Cortex of kidney (tissue), 1 donor: ENCODE results near the gene LHFPL6.

Experiments used
- DNase-seq: peaks from one replicate; lab custom pipeline; 2025; lab: John Stamatoyannopoulos, UW

The LHFPL6 gene

GRCh38 chr13:39297664-39298171 lies 305.3 kb downstream of the LHFPL6 start:
- DNase-seq: no peak

DNA sequence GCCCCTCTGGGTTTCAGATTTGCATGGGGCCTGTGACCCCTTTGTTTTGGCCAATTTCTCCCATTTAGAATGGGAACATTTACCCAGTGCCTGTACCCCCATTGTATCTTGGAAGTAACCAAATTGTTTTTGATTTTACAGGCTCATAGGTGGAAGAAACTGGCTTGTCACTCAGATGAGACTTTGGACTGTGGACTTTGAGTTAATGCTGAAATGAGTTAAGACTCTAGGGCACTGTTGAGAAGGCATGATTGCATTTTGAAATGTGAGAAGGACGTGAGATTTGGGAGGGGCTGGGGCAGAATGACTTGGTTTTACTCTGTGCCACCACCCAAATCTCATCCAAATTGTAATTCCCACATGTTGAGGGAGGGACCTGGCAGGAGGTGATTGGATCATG lies 306.0 kb downstream of the LHFPL6 start:
- no peak for DNase-seq

DNA sequence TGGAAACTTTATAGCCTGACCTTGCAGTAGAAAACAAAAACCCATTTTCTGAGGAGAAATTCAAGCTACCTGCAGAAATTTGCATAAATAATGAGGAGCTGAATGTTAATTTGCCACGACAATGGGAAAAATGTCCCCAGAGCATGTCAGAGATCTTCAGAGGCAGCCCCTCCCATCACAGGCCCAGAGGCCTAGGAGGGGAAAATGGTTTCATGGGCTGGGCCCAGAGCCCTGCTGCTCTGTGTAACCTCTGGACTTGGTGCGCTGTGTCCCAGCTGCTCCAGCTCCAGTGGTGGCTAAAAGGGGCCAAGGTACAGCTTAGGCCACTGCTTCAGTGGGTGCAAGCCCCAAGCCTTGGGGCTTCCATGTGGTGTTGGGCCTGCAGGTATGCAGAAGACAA lies 306.8 kb downstream of the LHFPL6 start:
- no peak for DNase-seq
